H1 (cell line): ENCODE measurements around the gene GAPDHS. TPM values are rescaled to one million over a fixed set of nuclear protein-coding genes. Genes with fewer than 3 reads are reported as not detected.

ENCODE experiments used
- EZH2 ChIP-seq: fragments of 200-600 bp; sonication (generic); IDR thresholded peaks from 2 replicates; pipeline ENCODE4 v1.7.1; 2012; ENCODE audit warnings: low read depth, mild to moderate bottlenecking, moderate library complexity, low read length, inconsistent platforms; ENCODE audit not compliant: severe bottlenecking
- RBBP5 ChIP-seq: IDR thresholded peaks from 2 replicates; pipeline ENCODE4 v1.7.1; 2012; ENCODE audit warnings: low read depth, mild to moderate bottlenecking, inconsistent platforms, low read length, moderate library complexity, borderline replicate concordance
- SP4 ChIP-seq: IDR thresholded peaks from 2 replicates; pipeline ENCODE4 v1.6.1; 2012; ENCODE audit warnings: low read length, inconsistent platforms
- polyA plus RNA-seq, 7 experiments: library from polyadenylated mRNA; depleted of rRNA in 3 of 7; stranded (reverse) in 5 of 7; unstranded in 2 of 7; fragments of >200 nt in 5 of 7; fragments of 200-250 nt in 2 of 7; gene quantifications; 1 replicate in 5 of 7; 2 replicates in 1 of 7; 4 replicates in 1 of 7; pipeline versions ENCODE4 v1.2.1 to v1.2.3, GENCODE V29; 2011 to 2013; ENCODE audit warnings: missing spikeins in 2 of 7, mixed read lengths in 2 of 7
- total RNA-seq: library from RNA; stranded (reverse); fragmentation: NEBNext Ultra II Directional; extraction: Animal tissue kit (Norgen Biotek cat#: 25700); gene quantifications from 2 replicates; pipeline ENCODE4 v1.2.1, GENCODE V29; 2021

Gene GAPDHS
- total and polyA plus RNA-seq, 2 of the 8 experiments (the other 6 are each of a cell fraction or from before 2014, with no cell fraction given): 0.26 TPM; not detected in 1

- TF ChIP-seq RBBP5 (no peak), SP4 (no peak), EZH2 (no peak)
- TF ChIP-seq, all 59 proteins: peak for 0
These were observed 32.0 kb downstream of the GAPDHS start (continued) for GRCh38 chr19:35565016-35565856.
